K562 (cell line): ENCODE data around the gene CGGBP1. TPM values are rescaled to one million over a fixed set of nuclear protein-coding genes. Genes with fewer than 3 reads are reported as not detected.
A peak's percentile ranks its signal among the peaks of the same experiment; 100 is the strongest.

Experiments used
- ATAC-seq: fragments of 200-7000 bp; cut with Tn5 transposase; 3 replicates; pipeline ENCODE4 v1.9.1; 2020; ENCODE audit warnings: moderate library complexity
- BruUV-seq: library from RNA; stranded (reverse); fragments of 400-500 nt; replicated peaks from 2 replicates; lab custom pipeline; 2021; lab: Mats Ljungman, UMichigan
- CTCF ChIA-PET: fragments of 300-600 bp; formaldehyde crosslinking; extraction: SDS; loops from one replicate; lab custom pipeline; 2021; ENCODE audit warnings: low intra/inter-chr PET ratio; lab: Yijun Ruan, JAX
- POLR2A ChIA-PET: fragments of 300-600, 350-650 bp; sonication (Branson Sonifier 250); formaldehyde crosslinking; extraction: SDS; loops from one replicate; lab custom pipeline; 2021; ENCODE audit warnings: antibody characterized with exemption, inconsistent platforms; lab: Yijun Ruan, JAX
- DNase-seq, 4 experiments: peaks; one replicate each; pipeline versions ENCODE4 v3.0.0 to v3.0.0-alpha.2; 2011 to 2018; ENCODE audit warnings: low spot score in 3 of 4, mixed read lengths in 3 of 4; ENCODE audit errors: extremely low read depth in 1 of 4
- FAIRE-seq: peaks from 2 replicates; lab custom pipeline; 2011; peaks lifted over from hg19 to GRCh38; lab: Jason Lieb, UNC
- H2AFZ ChIP-seq: 2 replicates; pipeline ENCODE4 v1.6.0; 2011; ENCODE audit warnings: low read depth, low read length, control low read depth, inconsistent platforms
- H3K27ac ChIP-seq: fragments of 200-600 bp; 3 replicates; pipeline ENCODE4 v1.8.0; 2011; ENCODE audit warnings: low read depth, mild to moderate bottlenecking, control low read depth, inconsistent platforms, low read length, moderate library complexity, mixed read lengths; ENCODE audit errors: extremely low read depth
- H3K27me3 ChIP-seq, 2 experiments: fragments of 300-600 bp in 1 of 2; 2 replicates in 1 of 2; 3 replicates in 1 of 2; pipeline versions ENCODE4 v1.6.0 to v1.8.0; 2011; ENCODE audit warnings: inconsistent platforms in 2 of 2, low read length in 2 of 2, mild to moderate bottlenecking in 1 of 2, mixed read lengths in 1 of 2, moderate library complexity in 1 of 2; ENCODE audit not compliant: control insufficient read depth in 2 of 2, insufficient read depth in 2 of 2
- H3K36me3 ChIP-seq: fragments of 300-600 bp; 3 replicates; pipeline ENCODE4 v1.8.0; 2011; ENCODE audit warnings: mild to moderate bottlenecking, low read length, inconsistent platforms; ENCODE audit not compliant: control insufficient read depth, insufficient read depth
- H3K4me1 ChIP-seq, 2 experiments: fragments of 200-600 bp in 1 of 2; replicated peaks in 1 of 2; 2 replicates in 1 of 2; 3 replicates in 1 of 2; pipeline versions ENCODE4 v1.5.1 to v1.8.0; 2011; ENCODE audit warnings: inconsistent platforms in 2 of 2, low read length in 2 of 2, mild to moderate bottlenecking in 1 of 2, mixed read lengths in 1 of 2, moderate library complexity in 1 of 2; ENCODE audit not compliant: control insufficient read depth in 2 of 2, insufficient read depth in 2 of 2
- H3K4me2 ChIP-seq: 2 replicates; pipeline ENCODE4 v1.6.1; 2011; ENCODE audit warnings: low read length, control low read depth, inconsistent platforms, mixed read lengths; ENCODE audit not compliant: insufficient read depth
- H3K4me3 ChIP-seq: fragments of 200-600 bp; sonication (generic), shearing (Covaris generic); 2 replicates; pipeline ENCODE4 v1.5.1; 2016; ENCODE audit warnings: control low read depth, inconsistent platforms
- H3K79me2 ChIP-seq: fragments of 200-600 bp; 3 replicates; pipeline ENCODE4 v1.8.0; 2011; ENCODE audit warnings: low read length, inconsistent platforms; ENCODE audit not compliant: control insufficient read depth, insufficient read depth
- H3K9ac ChIP-seq, 2 experiments: 2 replicates each; pipeline versions ENCODE4 v1.6.0 to v1.6.1; 2011; ENCODE audit warnings: low read depth in 2 of 2, low read length in 2 of 2, control low read depth in 1 of 2, inconsistent platforms in 1 of 2, mild to moderate bottlenecking in 1 of 2, mixed read lengths in 1 of 2; ENCODE audit not compliant: insufficient read depth in 1 of 2
- H3K9me1 ChIP-seq: one replicate; pipeline ENCODE4 v1.6.0; 2011; ENCODE audit warnings: inconsistent platforms, mild to moderate bottlenecking, low read length, moderate library complexity; ENCODE audit not compliant: control insufficient read depth, insufficient read depth
- H3K9me3 ChIP-seq: replicated peaks from 2 replicates; pipeline ENCODE4 v1.5.1; 2011; ENCODE audit warnings: low read depth, low read length, inconsistent platforms; ENCODE audit not compliant: control insufficient read depth, insufficient read depth
- H4K20me1 ChIP-seq: replicated peaks from 2 replicates; pipeline ENCODE4 v1.6.1; 2011; ENCODE audit warnings: low read length, inconsistent platforms, mixed read lengths; ENCODE audit not compliant: control insufficient read depth, insufficient read depth
- CBFA2T3 ChIP-seq: fragments of 450-650 bp; IDR thresholded peaks from 2 replicates; pipeline ENCODE4 v1.6.1; 2017
- CEBPB ChIP-seq: fragments of 450-650 bp; IDR thresholded peaks from 2 replicates; pipeline ENCODE4 v1.6.1; 2016; ENCODE audit warnings: missing genetic modification characterization, missing compliant biosample characterization
- CEBPG ChIP-seq, 3 experiments: fragments of 200-800 bp in 1 of 3; sonication (Bioruptor generic) in 1 of 3; sonication (generic) in 1 of 3; formaldehyde crosslinking in 1 of 3; IDR thresholded peaks in 2 of 3; conservative IDR thresholded peaks in 1 of 3; 2 replicates each; pipeline versions ENCODE4 v1.6.1 to v1.8.0; 2016 to 2022; ENCODE audit warnings: missing compliant biosample characterization in 2 of 3, missing genetic modification characterization in 2 of 3, mild to moderate bottlenecking in 1 of 3, missing genetic modification reagents in 1 of 3
- CREB1 ChIP-seq, 2 experiments: sonication (generic) in 1 of 2; formaldehyde crosslinking in 1 of 2; IDR thresholded peaks; 2 replicates each; pipeline versions ENCODE4 v1.6.1 to v1.8.0; 2012 to 2022; ENCODE audit warnings: inconsistent platforms in 1 of 2, mild to moderate bottlenecking in 1 of 2, missing genetic modification reagents in 1 of 2, moderate library complexity in 1 of 2
- HDAC2 ChIP-seq: fragments of 450-650 bp; IDR thresholded peaks from 2 replicates; pipeline ENCODE4 v1.6.1; 2016; ENCODE audit warnings: mild to moderate bottlenecking
- IRF2 ChIP-seq: sonication (generic); formaldehyde crosslinking; IDR thresholded peaks from 2 replicates; pipeline ENCODE4 v1.8.1; 2022; ENCODE audit warnings: mild to moderate bottlenecking, missing genetic modification reagents
- PYGO2 ChIP-seq: fragments of 450-650 bp; IDR thresholded peaks from 2 replicates; pipeline ENCODE4 v1.6.1; 2016; ENCODE audit warnings: mild to moderate bottlenecking, missing genetic modification characterization, moderate library complexity, missing compliant biosample characterization
- TCF7 ChIP-seq: sonication (generic); IDR thresholded peaks from 2 replicates; pipeline ENCODE4 v1.6.1; 2016; ENCODE audit warnings: antibody characterized with exemption, borderline replicate concordance
- ZNF274 ChIP-seq: IDR thresholded peaks from 2 replicates; pipeline ENCODE4 v1.6.1; 2011; ENCODE audit warnings: low read depth, mild to moderate bottlenecking, low read length, moderate library complexity, borderline replicate concordance
- WGBS: fragments of 100-300 bp; shearing (Covaris generic); methylation state at CpG from one replicate; pipeline ENCODE4 v1.1.6; 2016; ENCODE audit warnings: low coverage, mixed read lengths; ENCODE audit not compliant: insufficient coverage; ENCODE audit errors: missing lambda C conversion rate; 5-methylcytosine and 5-hydroxymethylcytosine counted together
- in situ Hi-C: fragments of 300-500 bp; cut with MboI; formaldehyde crosslinking; loops from 4 replicates; pipeline ENCODE4 v1.15.0; 2018; ENCODE audit warnings: inconsistent platforms, mixed read lengths
- intact Hi-C: fragments of 100-400 bp; cut with micrococcal nuclease; formaldehyde crosslinking; loops from 2 replicates; pipeline ENCODE4 v1.14.2; 2022
- polyA plus RNA-seq, 8 experiments: library from polyadenylated mRNA; depleted of rRNA in 4 of 8; stranded (reverse) in 5 of 8; unstranded in 3 of 8; fragments of >200 nt; fragmentation: Nextera tagmentation in 2 of 8; fragmentation: Illumina TruSeq in 1 of 8; extraction: Ambion mirVana in 2 of 8; extraction: Trizol in 1 of 8; gene quantifications; 2 replicates each; pipeline versions ENCODE4 v1.2.1 to v1.2.3, GENCODE V29; 2011 to 2014; ENCODE audit warnings: inconsistent platforms in 1 of 8, missing spikeins in 1 of 8
- total RNA-seq, 7 experiments: library from RNA; depleted of rRNA in 6 of 7; stranded (reverse); fragments of >200 nt in 6 of 7; fragmentation: Illumina TruSeq in 2 of 7; extraction: Trizol in 2 of 7; gene quantifications; 2 replicates each; pipeline versions ENCODE4 v1.2.1 to v1.2.3, GENCODE V29; 2011 to 2021; ENCODE audit warnings: low replicate concordance in 1 of 7
- TF ChIP-seq, protein P1 (sequence below): fragments of 450-650 bp; IDR thresholded peaks from 2 replicates; pipeline ENCODE4 v1.6.1; 2017; ENCODE audit warnings: antibody characterized with exemption
- TF ChIP-seq, protein P2 (sequence below): fragments of 450-650 bp; IDR thresholded peaks from 2 replicates; pipeline ENCODE4 v1.7.0; 2016; ENCODE audit warnings: borderline replicate concordance

The CGGBP1 gene
- total and polyA plus RNA-seq, 9 of the 15 experiments (the other 6 are each of a cell fraction or from before 2014, with no cell fraction given) = 14.4 to 47.8 (median 37.8) TPM

DNA sequence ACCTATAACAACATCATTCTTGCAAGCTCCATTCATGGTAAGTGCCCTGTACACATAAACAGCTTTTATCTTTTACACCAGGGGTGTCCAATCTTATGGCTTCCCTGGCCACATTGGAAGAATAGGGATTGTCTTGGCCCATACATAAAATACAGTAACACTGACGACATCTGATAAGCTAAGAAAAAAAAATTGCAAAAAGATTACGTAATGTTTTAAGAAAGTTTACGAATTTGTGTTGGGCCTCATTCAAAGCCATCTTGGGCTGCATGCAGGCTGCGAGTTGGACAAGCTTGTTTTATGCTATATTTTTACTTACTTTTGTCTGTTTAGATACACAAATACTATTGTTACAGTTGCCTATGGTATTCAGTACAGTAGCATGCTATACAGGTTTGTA lies 31.9 kb upstream of the CGGBP1 start:
- Histone ChIP-seq H4K20me1 (no peaks in the 10 kb centered on the region), H3K9me3 (peaks cover 3% of the 10 kb centered on the region), H3K36me3 (peaks cover 36% of the 10 kb centered on the region; the same call in 2 of the 3 replicates), H3K4me2 (no peak overlapping the region), H2AFZ (no peak overlapping the region), H3K4me1 (no peaks in the 10 kb centered on the region), H3K9me1 (no peaks in the 10 kb centered on the region), H3K27ac (no peak overlapping the region), H3K9ac (no peak overlapping the region), H3K79me2 (peaks cover 10% of the 10 kb centered on the region; the same call in 2 of the 3 replicates), H3K4me3 (no peak overlapping the region), H3K27me3 (no peaks in the 10 kb centered on the region)
- ATAC-seq = no peak
- FAIRE-seq = no peak
- ChIA-PET CTCF (no interaction called here), POLR2A (interaction anchor here (0.5 to 0.7 kb wide), 2 partner anchors 32 to 276 kb away, joined by 3 to 6 read pairs; partner anchors contain the start of genes CGGBP1 and ZNF654)
- TF ChIP-seq ZNF274 (no peak), TCF7 (no peak), CEBPB (peak; percentile 68), CREB1 (IDR thresholded peaks at IDR 0.05) (no peak), CREB1 (CRISPR knock-in tag; IDR thresholded peaks at IDR 0.05) (no peak), CEBPG (CRISPR knock-in tag; IDR thresholded peaks at IDR 0.05) (no peak), CEBPG (tag; conservative IDR thresholded peaks at IDR 0.05 in 1 of 2, IDR thresholded peaks at IDR 0.05 in 1 of 2) (peak in 1 of 2 experiments; percentile 25; a peak in 1 of 4 replicates), HDAC2 (no peak), IRF2 (no peak), CBFA2T3 (0 out of 2 replicates have a peak, but pooled peaks have one; percentile 15), PYGO2 (tag) (no peak)
- TF ChIP-seq, protein P1, sequence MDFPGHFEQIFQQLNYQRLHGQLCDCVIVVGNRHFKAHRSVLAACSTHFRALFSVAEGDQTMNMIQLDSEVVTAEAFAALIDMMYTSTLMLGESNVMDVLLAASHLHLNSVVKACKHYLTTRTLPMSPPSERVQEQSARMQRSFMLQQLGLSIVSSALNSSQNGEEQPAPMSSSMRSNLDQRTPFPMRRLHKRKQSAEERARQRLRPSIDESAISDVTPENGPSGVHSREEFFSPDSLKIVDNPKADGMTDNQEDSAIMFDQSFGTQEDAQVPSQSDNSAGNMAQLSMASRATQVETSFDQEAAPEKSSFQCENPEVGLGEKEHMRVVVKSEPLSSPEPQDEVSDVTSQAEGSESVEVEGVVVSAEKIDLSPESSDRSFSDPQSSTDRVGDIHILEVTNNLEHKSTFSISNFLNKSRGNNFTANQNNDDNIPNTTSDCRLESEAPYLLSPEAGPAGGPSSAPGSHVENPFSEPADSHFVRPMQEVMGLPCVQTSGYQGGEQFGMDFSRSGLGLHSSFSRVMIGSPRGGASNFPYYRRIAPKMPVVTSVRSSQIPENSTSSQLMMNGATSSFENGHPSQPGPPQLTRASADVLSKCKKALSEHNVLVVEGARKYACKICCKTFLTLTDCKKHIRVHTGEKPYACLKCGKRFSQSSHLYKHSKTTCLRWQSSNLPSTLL = no peak
- TF ChIP-seq, protein P2, sequence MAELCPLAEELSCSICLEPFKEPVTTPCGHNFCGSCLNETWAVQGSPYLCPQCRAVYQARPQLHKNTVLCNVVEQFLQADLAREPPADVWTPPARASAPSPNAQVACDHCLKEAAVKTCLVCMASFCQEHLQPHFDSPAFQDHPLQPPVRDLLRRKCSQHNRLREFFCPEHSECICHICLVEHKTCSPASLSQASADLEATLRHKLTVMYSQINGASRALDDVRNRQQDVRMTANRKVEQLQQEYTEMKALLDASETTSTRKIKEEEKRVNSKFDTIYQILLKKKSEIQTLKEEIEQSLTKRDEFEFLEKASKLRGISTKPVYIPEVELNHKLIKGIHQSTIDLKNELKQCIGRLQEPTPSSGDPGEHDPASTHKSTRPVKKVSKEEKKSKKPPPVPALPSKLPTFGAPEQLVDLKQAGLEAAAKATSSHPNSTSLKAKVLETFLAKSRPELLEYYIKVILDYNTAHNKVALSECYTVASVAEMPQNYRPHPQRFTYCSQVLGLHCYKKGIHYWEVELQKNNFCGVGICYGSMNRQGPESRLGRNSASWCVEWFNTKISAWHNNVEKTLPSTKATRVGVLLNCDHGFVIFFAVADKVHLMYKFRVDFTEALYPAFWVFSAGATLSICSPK = no peak
- WGBS = 53% methylated on average over 3 of the region's 4 CpGs
- in situ Hi-C loops = no loop called here
- no peak for DNase-seq
- intact Hi-C loops = no loop called here
- no TSS peak for BruUV-seq
